Spinal cord (tissue), 10 donors: ENCODE data around the gene GAPVD1. TPM values are rescaled to one million over a fixed set of nuclear protein-coding genes. Genes with fewer than 3 reads are reported as not detected.
"Not testable (repeated sequence)": the region's sequence is repeated elsewhere in the genome, so short reads cannot be mapped to it uniquely, and the experiment has no call there.

Source experiments
- DNase-seq, 6 donors: peaks; one replicate each; pipeline versions ENCODE4 v3.0.0 to v3.0.0-alpha.2; 2013 to 2015; ENCODE audit warnings: low spot score in 6 of 6, low read depth in 4 of 6
- H3K27ac ChIP-seq: one replicate; pipeline ENCODE4 v1.5.1; 2013; ENCODE audit warnings: low read depth, low read length, control low read depth
- H3K27me3 ChIP-seq: one replicate; pipeline ENCODE4 v1.6.1; 2013; ENCODE audit warnings: low read length; ENCODE audit not compliant: control insufficient read depth, insufficient read depth
- H3K36me3 ChIP-seq: one replicate; pipeline ENCODE4 v1.6.1; 2013; ENCODE audit warnings: low read length; ENCODE audit not compliant: control insufficient read depth, insufficient read depth
- H3K4me1 ChIP-seq: one replicate; pipeline ENCODE4 v1.6.1; 2013; ENCODE audit warnings: low read length; ENCODE audit not compliant: control insufficient read depth, insufficient read depth
- H3K4me3 ChIP-seq: one replicate; pipeline ENCODE4 v1.5.1; 2013; ENCODE audit warnings: low read depth, low read length, control low read depth
- H3K9me3 ChIP-seq: one replicate; pipeline ENCODE4 v1.6.1; 2013; ENCODE audit warnings: low read length; ENCODE audit not compliant: control insufficient read depth, insufficient read depth
- WGBS: methylation state at CpG from one replicate; pipeline ENCODE4 v1.1.5; 2013; ENCODE audit warnings: missing lambda C conversion rate; ENCODE audit not compliant: insufficient coverage; 5-methylcytosine and 5-hydroxymethylcytosine counted together
- polyA plus RNA-seq, 2 donors: library from polyadenylated mRNA; unstranded; fragments of 120-200 nt; gene quantifications; one replicate each; pipeline ENCODE4 v1.2.1, GENCODE V29; 2013; ENCODE audit not compliant: insufficient read length in 2 of 2
- total RNA-seq, 2 donors: library from RNA; depleted of rRNA in 1 of 2; stranded (reverse); fragments of 120-200 nt in 1 of 2; fragments of >200 nt in 1 of 2; gene quantifications; one replicate each; pipeline versions ENCODE4 v1.2.3 to v1.2.4, GENCODE V29; 2013 to 2014
- donor health status: healthy.

GAPVD1 gene
- total and polyA plus RNA-seq, 4 donors: 35.2 to 91.4 (median 45.1) TPM

- Histone ChIP-seq H3K27ac (no peak overlapping the region), H3K4me1 (no peaks in the 10 kb centered on the region), H3K9me3 (no peaks in the 10 kb centered on the region), H3K4me3 (no peak overlapping the region), H3K36me3 (no peaks in the 10 kb centered on the region), H3K27me3 (no peaks in the 10 kb centered on the region)
- no peak for DNase-seq
Measured at GRCh38 chr9:125254231-125254630, 7.4 kb upstream of the GAPVD1 start.

DNA sequence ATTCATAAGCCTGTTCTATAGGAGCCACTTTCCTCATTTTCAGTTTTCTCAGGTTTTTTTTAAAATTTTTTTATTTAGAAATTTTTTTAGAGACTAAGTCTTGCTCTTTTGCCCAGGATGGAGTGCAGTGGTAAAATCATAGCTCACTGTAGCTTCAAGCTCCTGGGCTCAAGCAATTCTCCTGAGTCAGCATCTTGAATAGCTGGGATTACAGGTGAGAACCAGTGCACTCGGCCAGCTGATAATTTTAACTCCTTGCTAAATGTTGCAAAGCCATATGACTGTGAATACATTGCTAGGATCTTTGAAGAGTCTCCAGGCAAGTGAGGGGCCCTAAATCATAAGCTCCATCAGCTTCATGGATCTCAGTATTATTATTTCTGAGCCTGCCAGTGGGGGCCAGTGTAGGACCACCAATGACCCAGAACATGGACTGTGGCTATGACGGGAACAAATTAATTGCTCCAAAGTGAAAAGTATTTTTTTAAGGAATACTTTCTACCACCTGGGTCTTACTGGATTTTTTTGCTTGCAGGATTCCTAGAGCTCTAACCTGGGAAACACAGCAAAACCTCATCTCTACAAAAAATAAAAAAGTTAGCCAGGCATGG lies 5.7 kb upstream of the GAPVD1 start:
- 71% methylated on average over 1 of the region's 2 CpGs for WGBS
- Histone ChIP-seq H3K27ac (no peak overlapping the region), H3K4me1 (peaks cover under 1% of the 10 kb centered on the region), H3K4me3 (no peak overlapping the region), H3K36me3 (no peaks in the 10 kb centered on the region), H3K9me3 (no peaks in the 10 kb centered on the region), H3K27me3 (no peaks in the 10 kb centered on the region)
- DNase-seq: peak in 2 of 6 donors; percentile 30 to 57

DNA sequence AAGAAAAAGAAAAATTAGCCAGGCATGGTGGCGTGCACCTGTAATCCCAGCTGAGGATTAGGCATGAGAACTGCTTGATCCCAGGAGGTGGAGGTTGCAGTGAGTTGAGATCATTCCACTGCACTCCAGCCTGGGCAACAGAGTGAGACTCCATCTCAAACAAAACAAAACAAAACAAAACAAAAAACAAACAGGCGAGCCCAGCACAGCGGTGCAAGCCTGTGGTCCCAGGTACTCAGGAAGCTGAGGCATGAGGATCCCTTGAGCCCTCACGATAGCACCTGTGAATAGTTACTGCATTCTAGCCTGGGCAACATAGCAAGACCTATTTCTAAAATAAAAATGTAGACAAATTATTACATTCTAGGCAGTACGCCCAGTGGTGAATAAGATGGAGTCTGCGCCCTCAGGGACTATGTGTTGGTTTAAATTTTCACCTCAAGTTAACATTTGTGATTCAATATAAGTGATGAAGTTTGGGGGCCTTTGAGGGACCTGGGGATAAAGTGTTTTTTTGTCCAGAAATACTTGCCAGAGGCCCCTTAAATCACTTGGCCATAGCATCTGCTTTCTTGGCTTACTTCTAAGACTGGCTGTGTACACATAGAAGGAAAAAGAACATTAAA lies 3.4 kb upstream of the GAPVD1 start:
- H3K4me1 ChIP-seq: peaks cover 11% of the 10 kb centered on the region
- H3K9me3 ChIP-seq: no peaks in the 10 kb centered on the region
- no peak overlapping the region for H3K4me3 ChIP-seq
- 89% methylated on average over 3 of the region's 6 CpGs for WGBS
- DNase-seq: no peak
- no peaks in the 10 kb centered on the region for H3K36me3 ChIP-seq
- no peaks in the 10 kb centered on the region for H3K27me3 ChIP-seq
- H3K27ac ChIP-seq: no peak overlapping the region

DNA sequence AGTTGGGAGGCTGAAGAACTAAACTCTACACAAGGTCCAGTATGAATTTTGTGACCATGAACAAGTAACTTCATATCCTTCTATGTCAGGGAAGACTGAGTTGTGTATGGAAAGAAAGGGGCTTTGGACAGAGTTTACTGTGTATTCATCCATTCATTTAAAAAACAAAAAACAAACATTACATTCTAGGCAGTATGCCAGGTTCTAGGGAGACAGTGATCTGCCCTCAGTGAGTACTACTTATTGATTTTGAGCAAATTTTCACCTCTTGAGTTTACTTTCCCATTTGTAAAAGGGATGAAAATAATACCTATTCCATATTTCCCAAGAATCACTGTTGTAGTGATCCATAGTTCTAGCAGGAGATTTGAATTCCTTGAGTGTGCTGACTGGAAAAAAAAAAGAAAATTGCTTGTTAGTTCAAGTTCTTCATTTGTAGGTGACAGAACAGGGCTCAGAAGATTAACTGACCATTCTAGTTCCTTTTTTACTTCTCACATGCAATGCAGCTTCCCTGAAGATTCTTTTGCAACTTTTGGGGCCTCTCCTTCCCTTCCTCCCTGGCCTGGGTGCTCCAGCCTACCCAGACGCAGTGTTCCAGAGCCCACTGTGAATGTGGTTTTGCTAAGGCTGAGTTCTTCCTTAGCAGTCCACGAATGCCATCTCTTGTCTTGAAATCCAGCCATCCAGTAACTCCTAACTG lies 2.6 kb upstream of the GAPVD1 start:
- H3K27ac ChIP-seq: no peak overlapping the region
- H3K27me3 ChIP-seq: no peaks in the 10 kb centered on the region
- WGBS: 100% methylated on average over 1 of the region's 2 CpGs
- DNase-seq: peak in 1 of 6 donors; percentile 8
- no peak overlapping the region for H3K4me3 ChIP-seq
- H3K4me1 ChIP-seq: peaks cover 17% of the 10 kb centered on the region
- no peaks in the 10 kb centered on the region for H3K9me3 ChIP-seq
- peaks cover under 1% of the 10 kb centered on the region for H3K36me3 ChIP-seq

GRCh38 chr9:125260561-125260960 lies 1.1 kb upstream of the GAPVD1 start:
- DNase-seq: peak in 2 of 6 donors; percentile 17 to 21
- Histone ChIP-seq H3K27me3 (no peaks in the 10 kb centered on the region), H3K4me3 (no peak overlapping the region), H3K36me3 (peaks cover 10% of the 10 kb centered on the region), H3K4me1 (peaks cover 17% of the 10 kb centered on the region), H3K27ac (no peak overlapping the region), H3K9me3 (no peaks in the 10 kb centered on the region)

DNA sequence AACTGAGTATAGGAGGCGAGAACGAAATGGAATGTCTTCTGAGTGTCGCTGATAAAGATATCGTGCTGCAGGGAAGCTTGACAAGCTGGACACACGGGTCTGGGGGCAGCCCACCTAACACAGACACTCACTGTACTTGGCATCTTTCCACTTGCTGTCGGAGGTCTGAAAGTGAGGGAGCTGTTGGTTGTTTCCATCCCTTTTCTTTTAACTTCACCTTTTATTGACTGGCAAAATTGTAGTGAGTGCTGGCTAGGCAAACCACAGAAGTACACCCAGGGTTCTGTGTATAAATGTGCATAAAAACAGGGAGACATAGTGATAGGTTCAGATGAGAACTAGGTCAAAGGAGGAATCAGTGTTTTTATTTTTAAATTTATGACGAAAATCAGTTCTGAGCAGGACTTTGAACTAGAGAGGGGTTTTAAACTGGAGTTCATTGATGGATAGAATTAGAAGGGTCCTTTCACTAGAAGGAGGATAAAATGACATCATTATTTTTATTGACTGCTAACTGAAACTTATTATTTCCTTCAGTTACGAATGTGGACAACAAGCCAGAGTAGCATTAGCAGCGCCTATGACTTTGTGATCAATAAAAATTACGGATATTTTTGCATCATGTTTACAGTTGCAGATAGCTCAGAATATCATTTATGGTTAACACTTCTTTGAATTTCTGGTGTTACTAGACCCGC lies 817 bp downstream of the GAPVD1 start:
- Histone ChIP-seq H3K4me1 (peaks cover 17% of the 10 kb centered on the region), H3K27ac (peak overlapping the region; percentile 79), H3K36me3 (peaks cover 18% of the 10 kb centered on the region), H3K4me3 (peak overlapping the region; percentile 96), H3K27me3 (no peaks in the 10 kb centered on the region), H3K9me3 (no peaks in the 10 kb centered on the region)
- no CpG with 5 or more reads among the region's 11 CpGs for WGBS
- peak in 1 of 6 donors; percentile 53 for DNase-seq

- peaks cover 18% of the 10 kb centered on the region for H3K36me3 ChIP-seq
- 97% methylated on average over 6 of the region's 7 CpGs for WGBS
- H3K4me3 ChIP-seq, H3K27ac ChIP-seq, DNase-seq, H3K27me3 ChIP-seq, H3K9me3 ChIP-seq: not testable (repeated sequence)
- peaks cover 17% of the 10 kb centered on the region for H3K4me1 ChIP-seq
Measured at GRCh38 chr9:125264068-125264467, 2.4 kb downstream of the GAPVD1 start.

- no peak overlapping the region for H3K4me3 ChIP-seq
- H3K4me1 ChIP-seq: peaks cover 3% of the 10 kb centered on the region
- H3K27ac ChIP-seq: no peak overlapping the region
- H3K36me3 ChIP-seq: peaks cover 21% of the 10 kb centered on the region
- no peaks in the 10 kb centered on the region for H3K9me3 ChIP-seq
- H3K27me3 ChIP-seq: no peaks in the 10 kb centered on the region
- DNase-seq: no peak
- 82% methylated on average over 2 of the region's 6 CpGs for WGBS
Measured at GRCh38 chr9:125268394-125269013, 6.9 kb downstream of the GAPVD1 start.

GRCh38 chr9:125269014-125269397 lies 7.4 kb downstream of the GAPVD1 start:
- peaks cover 20% of the 10 kb centered on the region for H3K36me3 ChIP-seq
- no peaks in the 10 kb centered on the region for H3K4me1 ChIP-seq
- WGBS: 80% methylated on average over 1 of the region's 1 CpG

More at GRCh38 chr9:125269014-125269397, 7.4 kb downstream of the GAPVD1 start:
- Histone ChIP-seq H3K4me3 (no peak overlapping the region), H3K27ac (no peak overlapping the region), H3K27me3 (no peaks in the 10 kb centered on the region), H3K9me3 (no peaks in the 10 kb centered on the region)
- no peak for DNase-seq
